Measurements from ENCODE around the gene PSME2.

- TF ChIP-seq POLR2AphosphoS5 (IDR thresholded peaks at IDR 0.05; ENCODE audit: insufficient read depth, low read depth, low read length), result no peak
- TF ChIP-seq, protein P1, sequence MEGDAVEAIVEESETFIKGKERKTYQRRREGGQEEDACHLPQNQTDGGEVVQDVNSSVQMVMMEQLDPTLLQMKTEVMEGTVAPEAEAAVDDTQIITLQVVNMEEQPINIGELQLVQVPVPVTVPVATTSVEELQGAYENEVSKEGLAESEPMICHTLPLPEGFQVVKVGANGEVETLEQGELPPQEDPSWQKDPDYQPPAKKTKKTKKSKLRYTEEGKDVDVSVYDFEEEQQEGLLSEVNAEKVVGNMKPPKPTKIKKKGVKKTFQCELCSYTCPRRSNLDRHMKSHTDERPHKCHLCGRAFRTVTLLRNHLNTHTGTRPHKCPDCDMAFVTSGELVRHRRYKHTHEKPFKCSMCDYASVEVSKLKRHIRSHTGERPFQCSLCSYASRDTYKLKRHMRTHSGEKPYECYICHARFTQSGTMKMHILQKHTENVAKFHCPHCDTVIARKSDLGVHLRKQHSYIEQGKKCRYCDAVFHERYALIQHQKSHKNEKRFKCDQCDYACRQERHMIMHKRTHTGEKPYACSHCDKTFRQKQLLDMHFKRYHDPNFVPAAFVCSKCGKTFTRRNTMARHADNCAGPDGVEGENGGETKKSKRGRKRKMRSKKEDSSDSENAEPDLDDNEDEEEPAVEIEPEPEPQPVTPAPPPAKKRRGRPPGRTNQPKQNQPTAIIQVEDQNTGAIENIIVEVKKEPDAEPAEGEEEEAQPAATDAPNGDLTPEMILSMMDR (IDR thresholded peaks at IDR 0.05; ENCODE audit: extremely low read depth in 1 of 2, insufficient read depth in 1 of 2, low read depth in 1 of 2, low read length in 2 of 2), result no peak
- no peak for TF ChIP-seq POLR2A (IDR thresholded peaks at IDR 0.05; ENCODE audit: low read depth, low read length)
- no peak for TF ChIP-seq JUN (IDR thresholded peaks at IDR 0.05; ENCODE audit: borderline replicate concordance, insufficient read depth, insufficient read length, low read depth)
- no peak for TF ChIP-seq MAX (IDR thresholded peaks at IDR 0.05; ENCODE audit: insufficient read depth, insufficient read length)
- no peak for TF ChIP-seq MYC (IDR thresholded peaks at IDR 0.05; ENCODE audit: low read depth, low read length)
- no peak for TF ChIP-seq EZH2 (IDR thresholded peaks at IDR 0.05; ENCODE audit: borderline replicate concordance, low read depth, low read length, severe bottlenecking)
- TF ChIP-seq GATA2 (IDR thresholded peaks at IDR 0.05; ENCODE audit: insufficient read depth, insufficient read length, low read depth, low read length), result no peak
These were observed 30.8 kb upstream of the PSME2 start for GRCh38 chr14:24177041-24177825.
